Gastroesophageal sphincter (tissue), 3 donors: ENCODE results near the gene NOTO.
"Not testable (repeated sequence)": the region's sequence is repeated elsewhere in the genome, so short reads cannot be mapped to it uniquely, and the experiment has no call there.

Experiments
- CTCF ChIP-seq, 4 experiments: fragments of 200-600 bp in 2 of 4; fragments of 450-650 bp in 2 of 4; sonication (generic) in 1 of 4; IDR thresholded peaks; one replicate each; pipeline ENCODE4 v1.5.1; 2017 to 2019; ENCODE audit warnings: antibody characterized with exemption in 4 of 4, mild to moderate bottlenecking in 2 of 4, moderate library complexity in 2 of 4
- POLR2A ChIP-seq, 2 donors: fragments of 450-650 bp; IDR thresholded peaks; one replicate each; pipeline ENCODE4 v1.6.1; 2017; ENCODE audit warnings: antibody characterized with exemption in 2 of 2, mild to moderate bottlenecking in 2 of 2, moderate library complexity in 1 of 2

GRCh38 chr2:73166813-73167212 is 35.6 kb upstream of the NOTO start:
- TF ChIP-seq POLR2A, CTCF (IDR thresholded peaks at IDR 0.05): not testable (repeated sequence)
